Fibroblast of the aortic adventitia (primary cell): ENCODE measurements around the gene MALRD1. TPM values are rescaled to one million over a fixed set of nuclear protein-coding genes. Genes with fewer than 3 reads are reported as not detected.

Experiments
- DNase-seq: peaks from one replicate; pipeline ENCODE4 v3.0.0-alpha.2; 2010; ENCODE audit warnings: low read depth
- H3K4me3 ChIP-seq: 2 replicates; pipeline ENCODE4 v1.5.1; 2011; ENCODE audit warnings: low read depth, mild to moderate bottlenecking, control low read depth, low read length, moderate library complexity
- CTCF ChIP-seq: IDR thresholded peaks from 2 replicates; pipeline ENCODE4 v1.5.1; 2011; ENCODE audit warnings: mild to moderate bottlenecking, low read length, control low read depth, inconsistent platforms; ENCODE audit not compliant: insufficient read depth
- total RNA-seq: library from RNA; depleted of rRNA; stranded (reverse); fragments of >200 nt; gene quantifications from 2 replicates; pipeline ENCODE4 v1.2.3, GENCODE V29; 2012; ENCODE audit warnings: low replicate concordance

Gene MALRD1
- total RNA-seq, 1 donor: 0.36 TPM

- no peak for TF ChIP-seq CTCF
- DNase-seq: no peak
- H3K4me3 ChIP-seq: no peak overlapping the region
Observed at GRCh38 chr10:19096501-19097073, 48.0 kb downstream of the MALRD1 start.

GRCh38 chr10:19097151-19097550, 48.5 kb downstream of the MALRD1 start:
- TF ChIP-seq CTCF: no peak
- no peak for DNase-seq
- H3K4me3 ChIP-seq: no peak overlapping the region

GRCh38 chr10:19098803-19099202, 50.2 kb downstream of the MALRD1 start:
- DNase-seq: no peak
- no peak for TF ChIP-seq CTCF
- H3K4me3 ChIP-seq: no peak overlapping the region

- no peak for DNase-seq
- no peak for TF ChIP-seq CTCF
- H3K4me3 ChIP-seq: no peak overlapping the region
Observed at GRCh38 chr10:19107406-19107805, 58.8 kb downstream of the MALRD1 start.

GRCh38 chr10:19111501-19112267, 63.1 kb downstream of the MALRD1 start:
- DNase-seq: peak; percentile 1
- no peak overlapping the region for H3K4me3 ChIP-seq
- TF ChIP-seq CTCF: no peak

GRCh38 chr10:19117438-19117837, 68.8 kb downstream of the MALRD1 start:
- no peak overlapping the region for H3K4me3 ChIP-seq
- DNase-seq: no peak
- TF ChIP-seq CTCF: no peak
